Measurements from ENCODE around the gene CARNS1. TPM values are rescaled to one million over a fixed set of nuclear protein-coding genes. Genes with fewer than 3 reads are reported as not detected.

CARNS1 gene
- total and polyA plus RNA-seq, 2 of the 8 experiments (the other 6 are each of a cell fraction or from before 2014, with no cell fraction given) = 0.82 to 1.1 TPM

GRCh38 chr11:67379061-67380058 is 36.1 kb upstream of the CARNS1 start:
- Histone ChIP-seq H4K20me1 (replicated peaks in 1 of 2; ENCODE audit: control insufficient read depth in 1 of 2, insufficient read depth in 2 of 2, low read length in 2 of 2) (peaks cover 2% of the 10 kb centered on the region in 2 experiments), H2BK5ac (ENCODE audit: low read depth, low read length) (0 out of 2 replicates have a peak overlapping the region, but pooled peaks have one; percentile 16), H3K79me2 (ENCODE audit: control insufficient read depth in 1 of 2, insufficient read depth in 2 of 2, low read length in 2 of 2) (no peaks in the 10 kb centered on the region), H2BK120ac (replicated peaks; ENCODE audit: low read depth, low read length) (no peak overlapping the region), H2AK5ac (ENCODE audit: low read depth, low read length) (0 out of 2 replicates have a peak overlapping the region, but pooled peaks have one; percentile 24), H2BK20ac (ENCODE audit: low read length) (0 out of 2 replicates have a peak overlapping the region, but pooled peaks have one; percentile 18), H3K23me2 (ENCODE audit: low read depth, low read length) (peaks cover 11% of the 10 kb centered on the region; the same call in 1 of the 2 replicates), H3K9me3 (ENCODE audit: insufficient read depth in 2 of 2, low read depth in 1 of 2, low read length in 1 of 2) (no peaks in the 10 kb centered on the region), H4K8ac (ENCODE audit: extremely low read depth, insufficient read depth, low read length) (no peak overlapping the region), H3K4ac (replicated peaks; ENCODE audit: insufficient read length, low read depth, low read length) (no peak overlapping the region), H3K79me1 (ENCODE audit: low read depth, low read length) (no peaks in the 10 kb centered on the region), H2AFZ (ENCODE audit: low read length) (no peak overlapping the region), H3K36me3 (ENCODE audit: control insufficient read depth in 2 of 4, insufficient read depth in 4 of 4, low read length in 3 of 4) (no peaks in the 10 kb centered on the region), H3K14ac (ENCODE audit: insufficient read length) (no peak overlapping the region), H4K5ac (ENCODE audit: insufficient read length, low read depth, low read length) (no peak overlapping the region), H3K18ac (ENCODE audit: extremely low read depth, low read length) (peak overlapping the region; percentile 56), H3K56ac (replicated peaks; ENCODE audit: insufficient read length, low read depth, low read length) (no peak overlapping the region), H3K23ac (ENCODE audit: insufficient read length) (no peak overlapping the region), H3K9ac (replicated peaks in 1 of 4; ENCODE audit: extremely low read depth in 1 of 4, low read depth in 3 of 4, low read length in 3 of 4) (no peak overlapping the region), H3K27ac (ENCODE audit: low read depth, low read length) (no peak overlapping the region), H3K4me3 (ENCODE audit: extremely low read depth in 1 of 4, insufficient read depth in 2 of 4, low read depth in 3 of 4, low read length in 4 of 4) (no peak overlapping the region; a peak in 1 of 8 replicates), H3K4me1 (replicated peaks in 1 of 4; ENCODE audit: control insufficient read depth in 3 of 4, insufficient read depth in 4 of 4, low read length in 3 of 4) (peaks cover 0 to 28% (median 21%) of the 10 kb centered on the region in 4 experiments; a peak in 6 of 7 replicates), H2BK15ac (ENCODE audit: low read length) (no peak overlapping the region), H2BK12ac (ENCODE audit: low read depth, low read length) (peak overlapping the region; percentile 39; the same call in 1 of the 2 replicates), H3K4me2 (ENCODE audit: insufficient read depth in 1 of 2, low read depth in 2 of 2, low read length in 2 of 2) (no peak overlapping the region), H4K91ac (replicated peaks; ENCODE audit: insufficient read length, low read length) (peak overlapping the region; percentile 27), H3K27me3 (replicated peaks in 1 of 4; ENCODE audit: control insufficient read depth in 3 of 4, extremely low read depth in 1 of 4, insufficient read depth in 3 of 4, low read length in 3 of 4) (peaks cover 7 to 37% (median 33%) of the 10 kb centered on the region in 4 experiments)
- DNase-seq (ENCODE audit: low read depth in 1 of 2, low spot score in 2 of 2) (no peak), FAIRE-seq (no peak)
- 80% methylated on average over 22 of the region's 23 CpGs; no CpG with 5 or more reads in 1 of the 2 experiments for WGBS, 2 experiments (ENCODE audit: extremely low coverage in 1 of 2, insufficient coverage in 1 of 2, insufficient read length in 1 of 2, insufficient replicate concordance in 2 of 2, low coverage in 1 of 2, low lambda C conversion rate in 2 of 2, missing lambda C conversion rate in 1 of 2)
- ChIA-PET CTCF (ENCODE audit: partially characterized antibody) (interaction anchor here (0.6 to 34.8 kb wide), 14 partner anchors 8 to 117 kb away, joined by 3 to 1305 read pairs (median 7); partner anchors contain the start of genes POLD4, PPP1CA, RAD9A and TBC1D10C), POLR2A (ENCODE audit: partially characterized antibody) (interaction anchor here (0.6 to 3.1 kb wide), 5 partner anchors 8 to 1028 kb away, joined by 3 to 6 read pairs (median 3); no protein-coding TSS in a partner anchor)
